ENCODE data around the gene ENC1.

Gene ENC1

DNA sequence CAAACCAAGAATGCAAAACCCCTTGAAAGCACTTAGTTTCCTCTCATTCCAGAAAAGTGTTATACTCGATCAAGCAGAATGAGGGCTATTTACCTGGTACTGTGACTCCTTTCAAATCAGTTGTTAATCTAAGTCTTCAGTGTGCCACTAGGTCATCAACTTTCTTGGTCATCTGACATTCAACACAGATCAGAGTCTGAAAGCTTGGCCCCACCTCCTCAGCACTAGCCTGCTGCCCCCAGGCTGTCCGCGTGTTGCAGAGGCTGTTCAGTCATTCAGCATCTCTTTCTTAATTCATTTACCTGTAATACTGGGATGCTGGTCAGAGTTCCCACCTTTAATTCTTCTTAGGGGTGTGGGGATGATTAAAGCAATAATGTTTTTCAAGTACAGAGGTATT, 28.5 kb downstream of the ENC1 start:
- DNase-seq (ENCODE audit: low read depth in 1 of 2, low spot score in 1 of 2) = no peak

DNA sequence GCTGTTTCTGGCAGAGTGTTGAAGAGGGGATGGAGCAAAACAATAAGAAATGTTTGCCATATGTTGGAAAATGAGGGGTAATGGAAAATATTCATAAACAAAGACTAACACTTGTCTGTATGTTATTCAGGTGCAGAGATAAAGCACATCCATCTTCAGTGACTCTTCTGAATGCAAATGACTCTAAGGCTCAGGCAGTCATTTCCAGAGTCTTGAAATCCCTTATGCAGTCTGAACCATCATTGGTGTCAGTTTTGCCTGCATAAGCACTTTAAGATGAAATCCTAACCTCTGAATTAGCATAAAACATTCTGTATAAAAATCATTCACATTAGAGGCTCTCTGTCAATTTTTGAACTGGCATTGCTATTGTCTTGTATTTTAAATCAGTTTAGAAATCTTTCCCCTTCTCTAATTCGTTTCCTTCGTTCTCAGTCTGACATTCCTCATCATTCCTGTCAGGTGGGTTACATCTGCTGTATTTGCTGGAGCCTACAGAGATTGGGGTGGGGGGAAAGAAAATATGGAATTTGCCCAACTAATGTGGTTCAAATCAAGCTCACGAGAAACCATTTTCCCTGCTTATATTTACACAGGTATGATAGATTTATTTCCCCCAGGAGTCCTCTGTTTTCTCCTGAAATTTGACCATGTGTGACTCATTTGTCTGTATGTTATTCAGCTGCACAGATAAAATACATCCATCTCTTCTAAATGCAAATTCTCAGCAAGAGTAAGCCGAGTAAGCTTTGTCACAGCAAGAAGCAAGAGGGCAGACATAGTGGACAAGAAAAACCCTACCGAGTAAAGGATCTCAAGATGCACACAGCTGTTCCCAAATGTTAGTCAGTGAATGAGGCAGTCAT, 31.6 kb downstream of the ENC1 start:
- no peak for DNase-seq (ENCODE audit: low read depth in 1 of 2, low spot score in 1 of 2)

DNA sequence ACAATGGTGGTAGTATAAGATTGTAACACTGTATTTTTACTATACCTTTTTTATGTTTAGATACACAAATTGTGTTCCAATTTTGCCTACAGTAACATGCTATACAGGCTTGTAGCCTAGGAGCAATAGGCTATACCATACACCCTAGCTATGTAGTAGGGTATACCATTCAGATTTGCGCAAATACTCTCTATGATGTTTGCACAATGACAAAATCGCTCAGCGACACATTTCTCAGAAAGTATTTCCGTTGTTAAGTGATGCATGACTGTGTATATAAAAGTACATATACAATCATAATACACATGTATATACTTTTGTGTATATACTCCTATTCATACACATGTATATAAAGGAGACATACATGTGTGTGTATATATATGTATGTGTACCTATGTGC, 34.8 kb downstream of the ENC1 start:
- DNase-seq (ENCODE audit: low read depth in 1 of 2, low spot score in 1 of 2) = no peak

DNA sequence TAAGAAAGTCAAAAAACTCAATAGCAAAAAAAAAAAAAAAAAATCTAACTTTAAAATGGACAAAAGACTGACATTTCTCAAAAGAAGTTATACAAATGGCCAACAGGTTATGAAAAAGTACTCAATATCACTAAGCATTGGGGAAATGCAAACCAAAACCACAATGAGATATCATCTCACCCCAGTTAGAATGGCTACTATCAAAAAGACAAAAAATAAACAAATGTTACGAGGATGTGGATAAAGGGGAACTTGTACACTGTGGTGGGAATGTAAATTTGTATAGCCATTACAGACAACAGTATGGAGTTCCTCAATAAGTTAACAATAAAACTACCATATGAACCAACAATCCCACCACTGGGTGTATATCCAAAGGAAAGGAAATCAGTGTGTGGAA, 37.2 kb downstream of the ENC1 start:
- DNase-seq (ENCODE audit: low read depth in 1 of 2, low spot score in 1 of 2) = no peak

DNA sequence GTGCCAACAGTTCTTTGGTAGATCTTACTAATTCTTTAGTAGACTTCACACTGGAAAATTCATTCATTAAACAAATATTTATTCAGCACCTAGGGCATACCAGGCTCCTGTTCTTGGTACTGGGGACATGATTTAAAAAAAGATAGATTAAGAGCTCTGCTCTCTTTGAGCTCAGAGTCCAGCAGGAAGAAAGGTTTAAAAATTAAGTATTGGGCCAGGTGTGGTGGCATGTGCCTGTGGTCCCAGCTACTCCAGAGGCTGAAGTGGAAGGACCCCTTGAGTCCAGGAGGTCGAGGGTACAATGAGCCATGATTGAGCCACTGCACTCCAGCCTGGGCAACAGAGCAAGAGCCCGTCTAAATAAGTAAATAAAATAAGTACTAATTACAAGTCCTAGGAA, 41.4 kb downstream of the ENC1 start:
- DNase-seq (ENCODE audit: low read depth in 1 of 2, low spot score in 1 of 2) = no peak

DNA sequence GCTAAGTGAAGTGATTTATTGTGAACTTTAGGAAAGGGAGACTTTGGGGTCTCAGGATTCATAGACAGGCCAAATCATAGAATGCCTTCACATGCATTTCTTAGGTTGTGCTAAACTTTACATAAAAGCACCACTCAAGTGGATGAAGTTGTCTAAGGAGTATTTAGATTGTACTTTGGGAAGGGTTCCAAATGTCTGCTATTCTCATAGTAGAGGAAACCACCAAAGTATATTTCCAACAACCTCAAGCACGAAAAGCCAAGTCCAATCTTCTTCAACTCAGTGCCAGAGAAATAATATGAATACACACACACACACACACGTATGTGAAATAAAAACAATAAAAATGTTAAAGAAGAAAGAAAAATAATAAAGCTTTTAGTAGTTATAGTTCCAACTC, 41.8 kb downstream of the ENC1 start:
- DNase-seq (ENCODE audit: low read depth in 1 of 2, low spot score in 1 of 2) = no peak

DNA sequence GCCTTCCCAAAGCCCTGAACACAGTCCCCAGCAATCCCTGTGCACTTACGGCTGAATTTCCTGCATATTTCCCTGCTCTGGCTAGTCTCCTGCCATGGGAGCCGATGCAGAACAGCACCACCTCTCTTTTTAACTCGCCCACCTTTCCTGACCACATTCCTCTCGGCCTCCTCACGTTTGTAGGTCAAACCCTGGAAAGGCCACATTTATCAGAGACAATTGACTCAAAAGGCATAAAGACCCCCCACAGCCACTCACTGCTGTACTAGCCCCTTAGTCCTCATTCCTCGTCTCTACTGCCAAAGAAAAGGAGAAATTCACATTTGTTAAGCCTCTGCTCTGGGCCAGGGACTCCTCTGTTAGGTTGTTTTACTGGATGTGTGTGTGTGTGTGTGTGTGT, 43.6 kb downstream of the ENC1 start:
- DNase-seq (ENCODE audit: low read depth in 1 of 2, low spot score in 1 of 2) = no peak

DNA sequence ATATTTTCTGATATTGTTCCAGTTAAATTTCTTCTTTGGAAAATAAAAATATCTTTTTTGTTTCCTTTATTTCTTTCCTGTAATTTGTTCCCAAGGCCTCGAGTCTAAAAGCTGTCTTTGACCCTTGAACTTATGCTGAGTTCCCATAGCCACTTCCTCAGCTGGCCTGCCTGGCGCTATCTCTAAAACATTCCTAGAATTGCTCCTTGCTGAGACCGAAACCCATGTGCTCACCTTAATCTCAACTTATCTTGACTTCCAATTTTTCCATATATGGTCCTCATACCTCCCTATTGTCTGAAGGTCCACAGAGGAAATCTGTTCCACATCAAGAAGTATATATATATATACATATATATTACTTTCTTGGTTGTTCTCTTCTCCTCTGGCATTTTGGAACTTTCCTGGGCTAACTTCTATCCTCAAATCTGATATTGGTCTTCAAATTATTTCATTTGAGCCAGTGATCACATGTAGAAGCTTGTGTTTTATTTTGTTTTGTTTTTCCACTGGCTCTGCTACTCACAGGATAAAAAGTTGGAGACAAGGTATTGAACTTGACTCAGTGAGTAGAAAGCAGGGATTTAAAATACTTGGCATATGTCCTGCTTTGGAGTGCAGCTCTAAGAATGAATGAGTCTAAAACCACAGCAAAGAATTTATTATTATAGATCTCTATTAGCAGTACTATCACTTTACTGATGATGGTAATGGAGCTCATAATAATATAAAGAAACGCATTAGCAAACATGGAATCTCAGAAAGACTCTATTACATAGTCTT, 45.2 kb downstream of the ENC1 start:
- DNase-seq (ENCODE audit: low read depth in 1 of 2, low spot score in 1 of 2) = no peak

DNA sequence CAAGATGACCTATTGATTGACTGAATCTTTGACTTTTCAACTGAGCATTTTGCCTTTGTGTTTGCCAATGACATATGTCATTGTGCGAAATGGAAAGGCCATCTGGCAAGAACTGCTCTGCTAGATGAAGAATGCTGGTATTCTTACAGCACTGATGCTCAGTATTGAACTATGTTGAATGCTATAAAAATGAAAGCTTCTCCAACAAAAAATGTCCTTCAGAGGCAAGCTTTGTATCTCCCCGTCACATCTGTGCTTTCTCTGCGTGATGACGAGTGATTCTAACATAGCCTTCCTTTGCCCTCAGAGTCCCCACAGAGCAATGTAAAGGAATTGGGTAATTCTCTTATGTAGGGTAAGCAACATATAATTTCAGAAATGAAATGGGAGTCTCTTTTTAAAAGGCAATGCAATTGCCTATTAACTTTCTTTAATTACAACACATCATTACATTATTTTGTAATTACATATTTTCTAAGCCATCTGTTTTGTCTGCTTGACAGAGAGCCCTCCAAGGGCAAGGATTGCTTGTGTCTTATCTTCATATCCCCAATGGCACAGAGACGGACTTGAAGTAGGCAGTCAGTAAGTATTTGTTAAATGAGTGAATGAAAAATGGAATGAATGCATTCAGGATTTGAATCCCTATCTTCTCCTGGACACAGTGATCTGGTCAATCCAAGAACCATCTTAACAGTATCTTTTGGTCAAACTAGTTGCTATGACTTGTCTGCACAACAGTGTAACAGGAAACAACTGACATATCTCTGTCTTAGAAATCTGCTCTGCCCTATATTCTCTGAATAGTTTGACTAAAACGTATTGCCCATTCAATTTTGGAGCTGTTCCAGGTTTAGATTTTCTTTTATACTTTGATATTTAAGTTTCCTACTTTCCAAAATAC, 46.1 kb downstream of the ENC1 start:
- no peak for DNase-seq (ENCODE audit: low read depth in 1 of 2, low spot score in 1 of 2)

DNA sequence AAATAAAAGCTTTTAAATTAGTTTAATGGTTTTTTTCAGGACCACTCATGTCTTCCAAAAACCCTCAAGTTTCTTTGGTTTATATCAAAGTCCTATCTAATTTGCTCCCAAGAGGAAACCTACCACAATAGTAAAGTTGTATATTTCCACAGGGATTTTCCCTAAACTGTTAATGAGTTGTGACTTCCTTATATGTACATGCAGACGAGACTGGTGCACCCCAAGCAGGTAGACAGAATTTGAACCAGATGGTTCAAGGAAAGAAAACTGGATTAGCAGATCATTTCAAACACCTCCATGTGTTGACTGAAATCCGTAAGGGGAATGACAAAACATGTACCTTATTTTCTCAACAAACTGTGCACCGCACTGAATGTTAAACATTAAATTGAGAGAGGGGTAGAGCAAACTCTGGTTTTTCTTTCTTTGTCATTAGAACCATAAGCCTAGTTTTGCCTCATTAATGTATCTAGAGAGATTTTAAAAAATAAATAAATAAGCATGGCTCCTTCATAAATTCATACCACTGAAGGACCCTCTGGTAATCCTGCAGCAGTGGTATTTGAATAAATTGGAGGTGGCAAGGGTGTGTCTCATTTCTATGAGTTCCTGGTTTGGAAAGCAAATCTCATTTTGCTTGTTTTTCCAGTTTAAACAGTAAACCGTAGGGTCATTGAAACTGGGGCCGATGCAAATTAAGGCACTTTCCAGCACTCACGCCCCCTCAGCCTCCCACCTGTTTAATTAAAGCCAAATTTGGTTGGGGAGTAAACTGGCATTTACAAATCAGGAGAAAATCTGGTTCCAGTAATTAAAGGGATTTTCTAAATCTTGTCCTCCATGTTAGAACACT, 51.1 kb downstream of the ENC1 start:
- DNase-seq (ENCODE audit: low read depth in 1 of 2, low spot score in 1 of 2) = no peak

DNA sequence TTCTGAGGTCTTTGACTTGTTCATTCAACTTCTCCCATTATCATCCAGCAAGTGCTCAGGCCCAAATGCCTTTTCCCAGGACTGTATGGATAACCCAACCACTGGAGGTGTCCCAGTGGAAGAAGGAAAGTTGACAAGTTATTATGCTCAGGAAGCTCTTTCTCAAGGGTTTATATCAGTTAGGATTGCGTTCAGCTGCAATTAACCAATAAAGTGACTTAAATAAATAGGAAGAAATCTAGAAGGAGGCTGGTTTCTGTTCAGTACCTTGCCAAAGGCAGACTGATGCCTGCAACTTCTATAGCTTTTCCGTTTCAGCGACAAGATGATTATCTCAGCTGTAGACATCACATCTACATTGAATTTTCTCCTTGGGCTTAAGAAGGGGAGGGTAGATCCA, 52.1 kb downstream of the ENC1 start:
- DNase-seq (ENCODE audit: low read depth in 1 of 2, low spot score in 1 of 2) = no peak

DNA sequence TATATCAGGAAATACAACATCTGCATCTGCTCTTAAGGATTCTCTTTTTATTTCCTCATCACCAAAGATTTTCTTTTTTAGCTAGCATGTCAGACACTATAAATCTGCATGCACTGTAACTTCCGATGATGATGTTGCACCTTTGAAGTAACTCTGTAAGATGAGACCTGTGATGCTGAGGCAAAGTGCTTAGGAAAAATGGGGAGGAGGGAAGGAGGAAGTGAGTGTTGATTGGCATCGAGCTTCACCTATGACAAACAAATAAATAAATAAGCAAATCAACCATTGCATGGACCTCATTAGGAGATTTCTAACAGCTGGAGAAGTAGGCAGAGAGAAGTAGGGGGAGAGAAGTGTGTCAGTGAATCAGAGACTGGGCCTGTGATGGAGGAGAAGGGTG, 52.6 kb downstream of the ENC1 start:
- DNase-seq (ENCODE audit: low read depth in 1 of 2, low spot score in 1 of 2) = no peak

DNA sequence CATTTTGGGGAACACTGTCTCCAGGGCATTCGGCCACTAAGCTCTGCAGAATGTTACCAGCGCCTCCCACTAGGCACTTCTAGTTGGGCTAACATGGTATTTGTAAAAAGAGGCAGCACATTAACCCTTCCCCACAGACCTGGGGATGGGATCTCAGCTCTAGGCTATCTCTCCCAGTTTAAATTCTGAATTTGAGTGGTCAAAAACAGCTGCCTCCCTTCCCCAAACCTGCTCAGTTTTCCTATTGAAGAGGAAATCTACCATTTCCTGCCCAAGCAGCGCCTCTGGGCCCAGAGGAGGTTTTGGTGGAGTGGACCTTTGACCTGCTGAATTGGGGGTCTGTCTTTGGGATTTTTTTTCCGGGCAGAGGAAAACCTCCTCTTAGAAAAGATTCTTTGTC, 53.2 kb downstream of the ENC1 start:
- no peak for DNase-seq (ENCODE audit: low read depth in 1 of 2, low spot score in 1 of 2)

DNA sequence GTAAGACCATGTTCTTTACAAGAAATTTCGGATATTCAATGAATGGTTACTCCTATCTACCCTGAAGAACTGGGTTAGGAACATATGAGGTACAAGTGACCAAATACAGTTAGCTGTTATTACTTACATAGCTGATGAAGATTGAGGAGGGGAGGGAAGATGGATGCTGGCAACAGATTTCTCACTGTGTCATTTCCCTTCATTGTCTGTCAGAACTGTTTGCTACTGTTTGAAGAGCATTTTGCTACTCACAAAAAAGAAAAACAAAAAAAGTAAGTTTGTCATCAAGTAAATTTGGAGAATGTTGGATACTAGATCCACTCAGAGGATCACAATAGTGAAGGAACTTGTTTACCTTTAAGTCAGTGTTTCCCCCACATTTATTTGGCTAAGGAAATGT, 53.7 kb downstream of the ENC1 start:
- no peak for DNase-seq (ENCODE audit: low read depth in 1 of 2, low spot score in 1 of 2)

DNA sequence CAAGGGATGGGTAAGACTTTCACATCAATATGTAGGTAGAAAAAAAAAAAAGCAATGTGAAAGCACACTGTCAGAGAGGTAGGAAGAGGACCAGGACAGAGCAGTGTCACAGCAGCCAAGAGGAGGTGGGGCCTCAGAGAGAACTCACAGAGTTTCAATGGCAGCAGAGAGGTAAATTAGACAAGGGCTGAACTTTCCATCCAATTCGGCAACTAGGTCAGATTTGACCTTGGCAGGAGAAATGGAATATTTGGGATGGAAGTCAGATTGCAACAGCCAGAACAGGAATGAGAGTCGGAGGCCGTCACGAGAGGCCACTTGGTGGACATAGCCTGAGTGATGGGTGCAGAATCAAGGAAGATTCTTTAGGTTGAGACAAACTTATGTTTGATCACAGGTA, 57.7 kb downstream of the ENC1 start:
- no peak for DNase-seq (ENCODE audit: low read depth in 1 of 2, low spot score in 1 of 2)

DNA sequence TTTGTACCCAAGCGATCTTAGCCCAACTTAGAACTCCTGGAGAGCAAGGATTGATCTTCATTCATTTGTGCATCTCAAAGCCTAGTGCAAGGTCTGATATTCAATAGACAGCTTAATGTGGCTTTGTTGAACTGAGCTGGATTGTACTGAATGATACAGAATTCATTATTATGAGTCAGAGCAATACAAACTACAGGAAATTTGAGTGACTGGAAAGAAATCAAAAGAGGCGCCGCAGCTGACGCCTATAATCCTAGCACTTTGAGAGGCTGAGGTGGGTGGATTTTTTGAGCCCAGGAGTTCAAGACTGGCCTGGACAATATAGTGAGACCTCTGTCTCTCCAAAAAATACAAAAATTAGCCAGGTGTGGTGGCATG, 58.6 kb downstream of the ENC1 start:
- DNase-seq (ENCODE audit: low read depth in 1 of 2, low spot score in 1 of 2) = no peak

DNA sequence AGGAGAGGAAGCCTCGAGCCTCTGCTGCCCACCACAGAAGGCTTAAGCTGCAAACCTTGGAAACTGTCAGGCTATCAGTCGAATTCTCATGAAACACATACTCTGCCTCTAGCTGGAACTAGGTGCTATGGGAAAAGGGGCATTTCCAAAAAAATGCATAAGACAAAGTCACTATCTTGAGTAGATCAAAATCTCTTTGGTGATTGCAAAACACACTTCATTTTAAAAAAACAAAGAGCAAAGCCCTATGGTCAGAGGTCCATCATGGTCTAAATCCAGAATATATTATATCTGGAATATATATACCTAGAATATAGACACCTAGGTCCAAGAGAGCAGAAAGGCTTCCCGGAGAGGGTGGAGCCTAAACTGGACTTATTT, 59.8 kb downstream of the ENC1 start:
- DNase-seq (ENCODE audit: low read depth in 1 of 2, low spot score in 1 of 2) = no peak

DNA sequence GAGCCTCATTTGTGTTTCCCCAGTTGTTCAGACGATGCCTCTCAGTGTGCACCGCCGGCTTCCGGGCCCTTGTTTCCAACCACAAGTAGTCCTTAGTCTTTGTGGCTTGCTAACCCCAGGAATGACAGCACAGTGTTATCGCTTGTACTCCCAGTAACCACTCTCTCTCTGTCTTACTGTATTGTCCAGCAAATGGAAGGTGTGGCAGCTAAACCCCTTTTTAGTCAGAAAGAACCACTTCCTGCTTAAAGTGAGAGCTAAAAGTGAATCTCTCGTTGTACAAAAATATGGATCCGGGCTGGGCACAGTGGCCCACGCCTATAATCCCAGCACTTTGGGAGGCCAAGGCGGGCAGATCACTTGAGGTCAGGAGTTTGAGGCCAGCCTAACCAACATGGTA, 61.3 kb downstream of the ENC1 start:
- DNase-seq (ENCODE audit: low read depth in 1 of 2, low spot score in 1 of 2) = peak; percentile 25 to 48

DNA sequence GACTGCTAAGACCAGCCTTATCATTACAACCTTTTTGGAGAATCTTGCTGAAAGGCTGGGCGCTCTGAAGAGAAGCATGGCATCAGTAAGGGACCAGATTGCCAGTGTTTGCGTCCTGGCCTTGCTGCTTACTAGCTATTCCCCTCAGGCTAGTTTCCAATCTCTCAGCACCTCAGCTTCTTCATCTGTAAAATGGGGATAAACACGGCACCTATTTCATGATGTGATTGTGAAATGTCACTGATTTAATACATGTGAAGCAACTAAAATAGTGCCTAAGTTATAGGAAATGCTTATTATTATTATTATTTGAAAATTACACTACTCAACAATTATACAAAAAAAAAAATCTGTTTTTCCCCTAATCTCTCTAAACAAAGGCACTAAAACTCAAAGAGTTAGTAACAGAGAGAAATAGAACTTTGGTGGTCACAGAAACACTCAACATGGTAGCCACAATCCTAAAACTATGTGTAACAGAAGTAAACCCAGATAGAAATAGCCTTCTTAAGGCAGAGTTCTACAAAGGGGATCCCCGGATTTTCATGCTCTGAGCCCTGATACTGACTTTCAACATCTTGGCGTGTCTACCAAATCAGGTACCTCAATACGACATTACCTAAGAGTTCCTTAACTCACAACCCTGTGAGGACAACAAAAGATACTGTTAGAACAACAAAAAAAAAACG, 62.0 kb downstream of the ENC1 start:
- DNase-seq (ENCODE audit: low read depth in 1 of 2, low spot score in 1 of 2) = no peak

Data from activated CD4-positive, alpha-beta T cell treated with anti-CD3 and anti-CD28 coated beads, Interleukin-2, amount 50 U/mL, for 24 hours (primary cell).